ENCODE results near the gene USP26. TPM values are rescaled to one million over a fixed set of nuclear protein-coding genes. Genes with fewer than 3 reads are reported as not detected.

USP26 gene, protein sequence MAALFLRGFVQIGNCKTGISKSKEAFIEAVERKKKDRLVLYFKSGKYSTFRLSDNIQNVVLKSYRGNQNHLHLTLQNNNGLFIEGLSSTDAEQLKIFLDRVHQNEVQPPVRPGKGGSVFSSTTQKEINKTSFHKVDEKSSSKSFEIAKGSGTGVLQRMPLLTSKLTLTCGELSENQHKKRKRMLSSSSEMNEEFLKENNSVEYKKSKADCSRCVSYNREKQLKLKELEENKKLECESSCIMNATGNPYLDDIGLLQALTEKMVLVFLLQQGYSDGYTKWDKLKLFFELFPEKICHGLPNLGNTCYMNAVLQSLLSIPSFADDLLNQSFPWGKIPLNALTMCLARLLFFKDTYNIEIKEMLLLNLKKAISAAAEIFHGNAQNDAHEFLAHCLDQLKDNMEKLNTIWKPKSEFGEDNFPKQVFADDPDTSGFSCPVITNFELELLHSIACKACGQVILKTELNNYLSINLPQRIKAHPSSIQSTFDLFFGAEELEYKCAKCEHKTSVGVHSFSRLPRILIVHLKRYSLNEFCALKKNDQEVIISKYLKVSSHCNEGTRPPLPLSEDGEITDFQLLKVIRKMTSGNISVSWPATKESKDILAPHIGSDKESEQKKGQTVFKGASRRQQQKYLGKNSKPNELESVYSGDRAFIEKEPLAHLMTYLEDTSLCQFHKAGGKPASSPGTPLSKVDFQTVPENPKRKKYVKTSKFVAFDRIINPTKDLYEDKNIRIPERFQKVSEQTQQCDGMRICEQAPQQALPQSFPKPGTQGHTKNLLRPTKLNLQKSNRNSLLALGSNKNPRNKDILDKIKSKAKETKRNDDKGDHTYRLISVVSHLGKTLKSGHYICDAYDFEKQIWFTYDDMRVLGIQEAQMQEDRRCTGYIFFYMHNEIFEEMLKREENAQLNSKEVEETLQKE
- total RNA-seq = not detected in 2 replicates
- long read RNA-seq = 0 reads

- DNase-seq (ENCODE audit: low read depth, low spot score) = no peak
- no peaks in the 10 kb centered on the region for H3K9me3 Mint-ChIP-seq
- H3K27ac Mint-ChIP-seq (ENCODE audit: unreplicated experiment) = peak within 1 kb of the TSS; percentile 86
- no peaks in the 10 kb centered on the region for H3K27me3 Mint-ChIP-seq (ENCODE audit: low read depth)
- TF ChIP-seq, protein P1, sequence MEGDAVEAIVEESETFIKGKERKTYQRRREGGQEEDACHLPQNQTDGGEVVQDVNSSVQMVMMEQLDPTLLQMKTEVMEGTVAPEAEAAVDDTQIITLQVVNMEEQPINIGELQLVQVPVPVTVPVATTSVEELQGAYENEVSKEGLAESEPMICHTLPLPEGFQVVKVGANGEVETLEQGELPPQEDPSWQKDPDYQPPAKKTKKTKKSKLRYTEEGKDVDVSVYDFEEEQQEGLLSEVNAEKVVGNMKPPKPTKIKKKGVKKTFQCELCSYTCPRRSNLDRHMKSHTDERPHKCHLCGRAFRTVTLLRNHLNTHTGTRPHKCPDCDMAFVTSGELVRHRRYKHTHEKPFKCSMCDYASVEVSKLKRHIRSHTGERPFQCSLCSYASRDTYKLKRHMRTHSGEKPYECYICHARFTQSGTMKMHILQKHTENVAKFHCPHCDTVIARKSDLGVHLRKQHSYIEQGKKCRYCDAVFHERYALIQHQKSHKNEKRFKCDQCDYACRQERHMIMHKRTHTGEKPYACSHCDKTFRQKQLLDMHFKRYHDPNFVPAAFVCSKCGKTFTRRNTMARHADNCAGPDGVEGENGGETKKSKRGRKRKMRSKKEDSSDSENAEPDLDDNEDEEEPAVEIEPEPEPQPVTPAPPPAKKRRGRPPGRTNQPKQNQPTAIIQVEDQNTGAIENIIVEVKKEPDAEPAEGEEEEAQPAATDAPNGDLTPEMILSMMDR (conservative IDR thresholded peaks at IDR 0.05) = no peak
- no peaks in the 10 kb centered on the region for H3K36me3 Mint-ChIP-seq (ENCODE audit: low read depth)
- no peaks in the 10 kb centered on the region for H3K4me1 Mint-ChIP-seq
- H3K4me3 Mint-ChIP-seq = no peak within 1 kb of the TSS
Measured at GRCh38 chrX:133097031-133097430, at the start of gene USP26. Gene USP26 (minus strand): TSS chrX:133097109. CDS start chrX:133028220, 68,889 bp downstream.

- TF ChIP-seq, protein P1 (conservative IDR thresholded peaks at IDR 0.05) = no peak
- Mint-ChIP-seq H3K27ac (ENCODE audit: unreplicated experiment) (no peak overlapping the region), H3K4me3 (no peak overlapping the region), H3K9me3 (no peaks in the 10 kb centered on the region), H3K36me3 (ENCODE audit: low read depth) (no peaks in the 10 kb centered on the region), H3K4me1 (peaks cover 18% of the 10 kb centered on the region), H3K27me3 (ENCODE audit: low read depth) (no peaks in the 10 kb centered on the region)
- DNase-seq (ENCODE audit: low read depth, low spot score) = no peak
Measured at GRCh38 chrX:133134282-133134681, 37.4 kb upstream of the USP26 start.

GRCh38 chrX:133120406-133120805, 23.5 kb upstream of the USP26 start:
- Mint-ChIP-seq H3K9me3 (no peaks in the 10 kb centered on the region), H3K27ac (ENCODE audit: unreplicated experiment) (no peak overlapping the region), H3K4me3 (no peak overlapping the region), H3K36me3 (ENCODE audit: low read depth) (no peaks in the 10 kb centered on the region), H3K4me1 (peaks cover 1% of the 10 kb centered on the region), H3K27me3 (ENCODE audit: low read depth) (no peaks in the 10 kb centered on the region)
- no peak for DNase-seq (ENCODE audit: low read depth, low spot score)
- TF ChIP-seq, protein P1 (conservative IDR thresholded peaks at IDR 0.05) = no peak

DNA sequence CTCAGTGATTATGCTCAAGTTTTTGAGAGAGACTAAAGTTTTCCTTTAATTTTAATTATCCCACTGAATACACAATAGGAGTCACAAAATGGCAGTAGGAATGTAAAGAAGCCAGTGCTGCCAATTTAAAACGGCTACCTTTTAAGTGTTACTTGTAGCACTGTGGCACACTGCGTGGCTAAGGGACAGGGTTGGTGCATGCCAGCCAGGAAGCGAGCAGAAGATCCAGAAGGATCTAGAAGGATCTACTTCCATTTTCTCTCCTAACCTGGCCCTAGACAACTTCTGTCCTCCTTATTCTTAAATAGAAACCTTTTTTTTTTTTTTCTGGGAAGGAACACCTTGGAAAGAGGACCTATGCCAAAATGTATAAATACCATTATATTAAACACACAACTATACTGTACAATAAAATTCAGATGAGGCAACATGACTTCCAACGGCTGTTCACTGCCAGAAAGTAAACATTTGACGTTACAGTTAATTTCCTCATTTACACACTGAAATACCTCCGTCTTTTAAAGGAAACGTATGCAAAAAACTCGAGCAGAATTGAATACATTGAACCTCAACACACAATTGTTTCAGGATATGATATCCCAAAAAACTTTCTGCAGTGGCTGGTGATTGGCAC, 2.7 kb downstream of the USP26 start:
- TF ChIP-seq, protein P1 (conservative IDR thresholded peaks at IDR 0.05) = no peak
- Mint-ChIP-seq H3K9me3 (no peaks in the 10 kb centered on the region), H3K27me3 (ENCODE audit: low read depth) (no peaks in the 10 kb centered on the region), H3K4me3 (no peak overlapping the region), H3K27ac (ENCODE audit: unreplicated experiment) (no peak overlapping the region), H3K4me1 (no peaks in the 10 kb centered on the region), H3K36me3 (ENCODE audit: low read depth) (no peaks in the 10 kb centered on the region)
- no peak for DNase-seq (ENCODE audit: low read depth, low spot score)

- TF ChIP-seq, protein P1 (conservative IDR thresholded peaks at IDR 0.05) = no peak
- Mint-ChIP-seq H3K4me1 (no peaks in the 10 kb centered on the region), H3K27me3 (ENCODE audit: low read depth) (no peaks in the 10 kb centered on the region), H3K27ac (ENCODE audit: unreplicated experiment) (no peak overlapping the region), H3K9me3 (no peaks in the 10 kb centered on the region), H3K36me3 (ENCODE audit: low read depth) (no peaks in the 10 kb centered on the region), H3K4me3 (no peak overlapping the region)
- no peak for DNase-seq (ENCODE audit: low read depth, low spot score)
Measured at GRCh38 chrX:133090236-133090809, 6.6 kb downstream of the USP26 start.

Measured in neural crest cell (in vitro differentiated cells).